ENCODE data around the gene RANBP1.

Gene RANBP1

DNA sequence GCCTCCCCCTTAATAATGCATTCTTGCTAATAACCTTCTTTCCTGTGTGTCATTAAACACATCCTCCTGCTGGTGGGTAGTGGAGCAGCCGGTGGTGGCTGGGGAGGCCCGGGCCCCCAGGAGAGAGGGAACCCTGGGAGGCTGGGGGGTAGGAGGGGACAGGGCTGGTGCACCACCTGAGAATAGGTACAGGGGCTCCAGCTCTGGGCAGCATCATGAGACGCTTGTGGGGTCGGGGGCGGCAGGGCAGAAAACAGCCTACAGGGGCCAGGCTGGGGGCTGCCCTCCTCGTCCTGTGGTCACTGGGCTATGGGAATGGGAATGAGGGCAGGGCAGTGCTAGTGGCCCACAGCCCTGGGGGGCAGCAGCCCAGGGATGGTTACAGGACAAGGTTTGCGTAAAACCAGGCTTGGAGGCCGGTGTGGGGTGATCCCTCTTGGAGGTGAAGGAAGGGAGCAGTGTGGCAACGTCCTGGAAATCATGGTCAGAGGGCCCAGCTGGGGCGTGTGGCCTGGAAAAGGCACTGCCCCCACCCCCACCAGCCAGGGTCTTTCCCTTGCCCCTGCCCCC is 53.4 kb downstream of the RANBP1 start:
- Histone ChIP-seq H3K27ac (ENCODE audit: low read depth, low read length) (no peak overlapping the region), H3K36me3 (ENCODE audit: insufficient read depth, low read length) (no peaks in the 10 kb centered on the region), H3K27me3 (ENCODE audit: insufficient read depth, low read length) (no peaks in the 10 kb centered on the region), H3K79me2 (ENCODE audit: control insufficient read depth, insufficient read depth, low read length, unreplicated experiment) (no peaks in the 10 kb centered on the region), H2AFZ (ENCODE audit: low read length, unreplicated experiment) (no peak overlapping the region), H3K4me3 (ENCODE audit: low read depth, low read length) (no peak overlapping the region), H3K4me1 (ENCODE audit: control insufficient read depth, insufficient read depth, low read length, unreplicated experiment) (no peaks in the 10 kb centered on the region)

DNA sequence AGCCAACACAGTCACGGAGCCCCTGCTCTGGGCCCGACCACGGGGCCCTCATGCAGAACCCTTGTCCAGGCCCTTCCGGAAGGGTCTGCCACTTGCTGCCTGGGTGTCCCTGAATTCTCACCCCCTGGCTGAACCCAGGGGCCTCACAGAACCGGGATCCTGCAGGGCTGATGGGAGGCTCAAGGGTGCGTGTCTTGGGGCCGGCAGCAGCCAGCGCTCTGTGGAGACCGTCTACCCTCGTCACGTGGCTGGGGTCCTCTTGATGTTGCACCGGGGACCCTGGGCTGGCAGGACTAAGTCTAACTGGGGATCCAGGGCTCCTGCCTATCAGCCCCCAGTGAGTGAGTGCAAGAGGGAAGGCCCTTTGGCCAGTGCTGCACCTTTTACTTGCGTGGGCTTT is 54.3 kb downstream of the RANBP1 start:
- H3K4me1 ChIP-seq (ENCODE audit: control insufficient read depth, insufficient read depth, low read length, unreplicated experiment), result no peaks in the 10 kb centered on the region
- H3K27ac ChIP-seq (ENCODE audit: low read depth, low read length), result no peak overlapping the region

GRCh38 chr22:20171288-20172140 is 55.6 kb downstream of the RANBP1 start:
- H3K27ac ChIP-seq (ENCODE audit: low read depth, low read length), result no peak overlapping the region
- H3K27me3 ChIP-seq (ENCODE audit: insufficient read depth, low read length), result no peaks in the 10 kb centered on the region
- no peaks in the 10 kb centered on the region for H3K36me3 ChIP-seq (ENCODE audit: insufficient read depth, low read length)
- no peaks in the 10 kb centered on the region for H3K79me2 ChIP-seq (ENCODE audit: control insufficient read depth, insufficient read depth, low read length, unreplicated experiment)
- no peak overlapping the region for H3K4me3 ChIP-seq (ENCODE audit: low read depth, low read length)
- no peaks in the 10 kb centered on the region for H3K4me1 ChIP-seq (ENCODE audit: control insufficient read depth, insufficient read depth, low read length, unreplicated experiment)
- no peak overlapping the region for H2AFZ ChIP-seq (ENCODE audit: low read length, unreplicated experiment)

More for the DNA sequence above, 54.3 kb downstream of the RANBP1 start:
- H3K79me2 ChIP-seq (ENCODE audit: control insufficient read depth, insufficient read depth, low read length, unreplicated experiment), result no peaks in the 10 kb centered on the region
- no peak overlapping the region for H3K4me3 ChIP-seq (ENCODE audit: low read depth, low read length)
- H2AFZ ChIP-seq (ENCODE audit: low read length, unreplicated experiment), result no peak overlapping the region
- no peaks in the 10 kb centered on the region for H3K27me3 ChIP-seq (ENCODE audit: insufficient read depth, low read length)
- no peaks in the 10 kb centered on the region for H3K36me3 ChIP-seq (ENCODE audit: insufficient read depth, low read length)

- Histone ChIP-seq H2AFZ (ENCODE audit: low read length, unreplicated experiment) (no peak overlapping the region), H3K4me3 (ENCODE audit: low read depth, low read length) (no peak overlapping the region), H3K4me1 (ENCODE audit: control insufficient read depth, insufficient read depth, low read length, unreplicated experiment) (no peaks in the 10 kb centered on the region), H3K36me3 (ENCODE audit: insufficient read depth, low read length) (no peaks in the 10 kb centered on the region), H3K79me2 (ENCODE audit: control insufficient read depth, insufficient read depth, low read length, unreplicated experiment) (no peaks in the 10 kb centered on the region), H3K27me3 (ENCODE audit: insufficient read depth, low read length) (no peaks in the 10 kb centered on the region), H3K27ac (ENCODE audit: low read depth, low read length) (no peak overlapping the region)
These were observed 56.3 kb downstream of the RANBP1 start for GRCh38 chr22:20172141-20172613.

DNA sequence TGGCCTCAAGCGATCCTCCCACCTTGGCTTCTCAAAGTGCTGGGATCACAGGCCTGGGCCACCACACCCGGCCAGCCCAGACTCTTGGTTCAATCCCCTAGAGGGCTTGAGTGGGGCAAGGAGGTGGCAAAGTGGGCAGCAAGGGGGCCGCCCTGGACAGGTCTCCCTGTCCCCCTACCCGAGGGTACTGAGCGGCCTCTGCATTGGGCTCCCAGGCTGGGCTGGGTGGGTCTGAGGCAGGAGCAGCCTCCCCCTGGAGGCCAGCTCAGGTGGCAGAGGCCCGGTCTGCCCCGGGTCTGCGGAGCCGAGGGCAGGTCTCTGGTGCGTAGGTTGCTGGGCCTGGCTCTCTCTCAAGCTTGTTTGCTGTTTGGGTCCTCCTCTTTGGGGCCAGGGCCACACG is 57.3 kb downstream of the RANBP1 start:
- H3K4me1 ChIP-seq (ENCODE audit: control insufficient read depth, insufficient read depth, low read length, unreplicated experiment), result no peaks in the 10 kb centered on the region
- no peak overlapping the region for H3K27ac ChIP-seq (ENCODE audit: low read depth, low read length)
- no peaks in the 10 kb centered on the region for H3K27me3 ChIP-seq (ENCODE audit: insufficient read depth, low read length)

GRCh38 chr22:20173772-20174171 is 57.9 kb downstream of the RANBP1 start:
- Histone ChIP-seq H3K27ac (ENCODE audit: low read depth, low read length) (no peak overlapping the region), H3K4me1 (ENCODE audit: control insufficient read depth, insufficient read depth, low read length, unreplicated experiment) (no peaks in the 10 kb centered on the region), H3K27me3 (ENCODE audit: insufficient read depth, low read length) (no peaks in the 10 kb centered on the region), H3K36me3 (ENCODE audit: insufficient read depth, low read length) (no peaks in the 10 kb centered on the region), H2AFZ (ENCODE audit: low read length, unreplicated experiment) (no peak overlapping the region), H3K79me2 (ENCODE audit: control insufficient read depth, insufficient read depth, low read length, unreplicated experiment) (no peaks in the 10 kb centered on the region), H3K4me3 (ENCODE audit: low read depth, low read length) (no peak overlapping the region)

More for the DNA sequence above, 57.3 kb downstream of the RANBP1 start:
- no peaks in the 10 kb centered on the region for H3K79me2 ChIP-seq (ENCODE audit: control insufficient read depth, insufficient read depth, low read length, unreplicated experiment)
- no peaks in the 10 kb centered on the region for H3K36me3 ChIP-seq (ENCODE audit: insufficient read depth, low read length)
- no peak overlapping the region for H3K4me3 ChIP-seq (ENCODE audit: low read depth, low read length)
- no peak overlapping the region for H2AFZ ChIP-seq (ENCODE audit: low read length, unreplicated experiment)

- H2AFZ ChIP-seq (ENCODE audit: low read length, unreplicated experiment), result no peak overlapping the region
- H3K4me1 ChIP-seq (ENCODE audit: control insufficient read depth, insufficient read depth, low read length, unreplicated experiment), result no peaks in the 10 kb centered on the region
- H3K4me3 ChIP-seq (ENCODE audit: low read depth, low read length), result no peak overlapping the region
- no peak overlapping the region for H3K27ac ChIP-seq (ENCODE audit: low read depth, low read length)
- no peaks in the 10 kb centered on the region for H3K36me3 ChIP-seq (ENCODE audit: insufficient read depth, low read length)
- H3K79me2 ChIP-seq (ENCODE audit: control insufficient read depth, insufficient read depth, low read length, unreplicated experiment), result no peaks in the 10 kb centered on the region
- H3K27me3 ChIP-seq (ENCODE audit: insufficient read depth, low read length), result no peaks in the 10 kb centered on the region
These were observed 59.1 kb downstream of the RANBP1 start for GRCh38 chr22:20174785-20175596.

DNA sequence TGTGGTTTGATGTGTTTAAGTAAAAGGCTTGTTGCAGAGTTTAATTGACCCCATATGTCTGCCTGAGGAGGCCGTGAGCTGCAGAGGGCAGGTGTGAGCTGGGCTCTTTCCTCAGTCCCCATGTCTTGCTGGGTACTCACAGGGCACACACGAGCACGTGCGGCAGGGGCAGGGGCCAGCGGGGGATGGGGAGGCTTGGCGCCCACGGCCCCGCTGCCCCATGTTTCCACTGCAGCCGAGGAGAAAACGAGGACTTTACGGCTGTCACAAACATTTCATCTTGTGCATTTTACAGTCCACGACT is 59.6 kb downstream of the RANBP1 start:
- no peak overlapping the region for H3K27ac ChIP-seq (ENCODE audit: low read depth, low read length)
- H2AFZ ChIP-seq (ENCODE audit: low read length, unreplicated experiment), result no peak overlapping the region
- H3K27me3 ChIP-seq (ENCODE audit: insufficient read depth, low read length), result no peaks in the 10 kb centered on the region
- H3K36me3 ChIP-seq (ENCODE audit: insufficient read depth, low read length), result no peaks in the 10 kb centered on the region
- H3K79me2 ChIP-seq (ENCODE audit: control insufficient read depth, insufficient read depth, low read length, unreplicated experiment), result no peaks in the 10 kb centered on the region
- no peaks in the 10 kb centered on the region for H3K4me1 ChIP-seq (ENCODE audit: control insufficient read depth, insufficient read depth, low read length, unreplicated experiment)
- H3K4me3 ChIP-seq (ENCODE audit: low read depth, low read length), result no peak overlapping the region

GRCh38 chr22:20176421-20177085 is 60.6 kb downstream of the RANBP1 start:
- Histone ChIP-seq H3K36me3 (ENCODE audit: insufficient read depth, low read length) (no peaks in the 10 kb centered on the region), H2AFZ (ENCODE audit: low read length, unreplicated experiment) (no peak overlapping the region), H3K27me3 (ENCODE audit: insufficient read depth, low read length) (no peaks in the 10 kb centered on the region), H3K79me2 (ENCODE audit: control insufficient read depth, insufficient read depth, low read length, unreplicated experiment) (no peaks in the 10 kb centered on the region), H3K27ac (ENCODE audit: low read depth, low read length) (no peak overlapping the region), H3K4me3 (ENCODE audit: low read depth, low read length) (no peak overlapping the region), H3K4me1 (ENCODE audit: control insufficient read depth, insufficient read depth, low read length, unreplicated experiment) (no peaks in the 10 kb centered on the region)
